Measurements from ENCODE around the gene LINGO1.

LINGO1 gene

GRCh38 chr15:77568014-77568972, 64.4 kb downstream of the LINGO1 start:
- no peak for DNase-seq

- no peak for DNase-seq
Observed at GRCh38 chr15:77567202-77567601, 65.5 kb downstream of the LINGO1 start.

GRCh38 chr15:77566092-77566491, 66.6 kb downstream of the LINGO1 start:
- DNase-seq = no peak

- DNase-seq = no peak
Observed at GRCh38 chr15:77565378-77565915, 67.3 kb downstream of the LINGO1 start.

GRCh38 chr15:77564938-77565337, 67.8 kb downstream of the LINGO1 start:
- no peak for DNase-seq

- no peak for DNase-seq
Observed at GRCh38 chr15:77564341-77564740, 68.4 kb downstream of the LINGO1 start.

GRCh38 chr15:77563623-77564156, 69.0 kb downstream of the LINGO1 start:
- no peak for DNase-seq

Measured in stimulated activated CD8-positive, alpha-beta memory T cell treated with anti-CD3 and anti-CD28 coated beads, Interleukin-4, amount 100 ng/mL, for 48 hours (primary cell).